Adrenal gland (tissue), 12 donors: ENCODE data around the gene HCRTR1. TPM values are rescaled to one million over a fixed set of nuclear protein-coding genes. Genes with fewer than 3 reads are reported as not detected.
A peak's percentile ranks its signal among the peaks of the same experiment; 100 is the strongest.

ENCODE experiments used
- DNase-seq, 7 donors: peaks; one replicate each; pipeline ENCODE4 v3.0.0-alpha.2; 2019 to 2020
- H3K27ac ChIP-seq, 5 donors: fragments of 200-600 bp; sonication (generic) in 4 of 5; 1 replicate in 3 of 5; 2 replicates in 2 of 5; pipeline versions ENCODE4 v1.5.1 to v1.8.0; 2016 to 2020; ENCODE audit warnings: mild to moderate bottlenecking in 1 of 5
- H3K27me3 ChIP-seq: fragments of 200-600 bp; 2 replicates; pipeline ENCODE4 v1.8.0; 2021
- H3K36me3 ChIP-seq, 2 donors: fragments of 200-600 bp; replicated peaks in 1 of 2; 1 replicate in 1 of 2; 2 replicates in 1 of 2; pipeline versions ENCODE4 v1.5.1 to v1.8.0; 2018 to 2022
- H3K4me1 ChIP-seq, 2 donors: fragments of 200-600 bp; replicated peaks in 1 of 2; 1 replicate in 1 of 2; 2 replicates in 1 of 2; pipeline versions ENCODE4 v1.5.1 to v1.8.0; 2018 to 2021
- H3K4me3 ChIP-seq, 4 donors: fragments of 200-600 bp; sonication (generic) in 3 of 4; one replicate each; pipeline ENCODE4 v1.5.1; 2016 to 2018
- H3K9me3 ChIP-seq, 3 donors: fragments of 200-600 bp; sonication (generic) in 1 of 3; replicated peaks in 1 of 3; 1 replicate in 2 of 3; 2 replicates in 1 of 3; pipeline versions ENCODE4 v1.5.1 to v1.8.0; 2016 to 2021
- CTCF ChIP-seq, 6 experiments: fragments of 450-650 bp in 4 of 6; fragments of 200-600 bp in 2 of 6; sonication (generic) in 1 of 6; IDR thresholded peaks; 1 replicate in 5 of 6; 2 replicates in 1 of 6; pipeline versions ENCODE4 v1.5.1 to v1.8.0; 2016 to 2021; ENCODE audit warnings: antibody characterized with exemption in 6 of 6, mild to moderate bottlenecking in 2 of 6, moderate library complexity in 1 of 6
- POLR2A ChIP-seq, 2 donors: fragments of 450-650 bp; IDR thresholded peaks; one replicate each; pipeline ENCODE4 v1.6.1; 2017; ENCODE audit warnings: antibody characterized with exemption in 2 of 2, mild to moderate bottlenecking in 2 of 2, moderate library complexity in 1 of 2
- WGBS, 4 donors: extraction: QIAGEN DNeasy Blood & Tissue Kit in 2 of 4; methylation state at CpG; one replicate each; pipeline versions ENCODE4 v1.1.5 to v1.1.7; 2013 to 2017; 5-methylcytosine and 5-hydroxymethylcytosine counted together
- intact Hi-C, 2 donors: fragments of 100-400 bp; cut with DNase I; formaldehyde crosslinking; loops; one replicate each; pipeline versions ENCODE4 v1.14.1 to v1.15.0; 2022 to 2023
- polyA plus RNA-seq, 3 donors: library from polyadenylated mRNA; stranded (reverse); fragments of 200-250 nt in 2 of 3; fragments of 350-450 nt in 1 of 3; fragmentation: Illumina TruSeq in 1 of 3; extraction: RNeasy Lipid Tissue Mini Kit (QIAGEN cat#74804) in 1 of 3; gene quantifications; one replicate each; pipeline ENCODE4 v1.2.3, GENCODE V29; 2013 to 2014
- total RNA-seq, 9 donors: library from RNA; depleted of rRNA in 4 of 9; stranded (reverse); fragments of >200 nt in 4 of 9; fragments of 120-200 nt in 1 of 9; fragmentation: NEBNext Ultra II Directional in 1 of 9; extraction: Animal tissue kit (Norgen Biotek cat#: 25700) in 1 of 9; gene quantifications; one replicate each; pipeline versions ENCODE4 v1.1.0 to v1.2.4, GENCODE V29; 2013 to 2023
- donor health status: healthy with polysubstance abuse.
- donor health status: Bipolar disorder and iron deficiency.
- donor health status: DM: yes; HTN: yes; CAD: no.
- donor health status: DM: no; HTN: no; CAD: no.
- donor health status: DM: no; HTN: no; CAD: no.
- donor health status: DM: yes; HTN: yes; CAD: no.

Gene HCRTR1
- total and polyA plus RNA-seq, 12 donors, result 0.11 to 3.5 (median 0.98) TPM; not detected in 5

GRCh38 chr1:31580513-31580870 is 37.0 kb upstream of the HCRTR1 start:
- intact Hi-C loops, result no loop called here
- H3K4me3 ChIP-seq, result peak overlapping the region in 1 of 4 donors; percentile 26
- H3K27me3 ChIP-seq, result no peaks in the 10 kb centered on the region
- 51 to 60% (median 58%) methylated on average over 5 of the region's 5 CpGs for WGBS, 4 donors
- H3K27ac ChIP-seq, result peak overlapping the region in 4 of 5 donors; percentile 13 to 83 (median 64)
- no peaks in the 10 kb centered on the region for H3K36me3 ChIP-seq
- no peaks in the 10 kb centered on the region for H3K9me3 ChIP-seq
- TF ChIP-seq CTCF (IDR thresholded peaks at IDR 0.05) (no peak), POLR2A (IDR thresholded peaks at IDR 0.05) (no peak)
- H3K4me1 ChIP-seq, result peaks cover 10 to 32% of the 10 kb centered on the region in 2 donors
- DNase-seq, result no peak

GRCh38 chr1:31580891-31581603 is 36.4 kb upstream of the HCRTR1 start:
- no peak for DNase-seq

GRCh38 chr1:31581821-31582810 is 35.4 kb upstream of the HCRTR1 start:
- Histone ChIP-seq H3K4me1 (peaks cover 10 to 34% of the 10 kb centered on the region in 2 donors), H3K9me3 (no peaks in the 10 kb centered on the region), H3K27ac (peak overlapping the region in 3 of 5 donors; percentile 32 to 83 (median 54)), H3K4me3 (no peak overlapping the region), H3K27me3 (no peaks in the 10 kb centered on the region), H3K36me3 (no peaks in the 10 kb centered on the region)
- DNase-seq, result peak in 1 of 7 donors; percentile 50
- TF ChIP-seq CTCF (IDR thresholded peaks at IDR 0.05) (no peak), POLR2A (IDR thresholded peaks at IDR 0.05) (no peak)
- WGBS, 4 donors, result 78 to 86% (median 83%) methylated on average over 11 to 12 of the region's 12 CpGs
- intact Hi-C loops, result no loop called here

More at GRCh38 chr1:31580891-31581603, 36.4 kb upstream of the HCRTR1 start:
- Histone ChIP-seq H3K4me3 (peak overlapping the region in 1 of 4 donors; percentile 26), H3K27me3 (no peaks in the 10 kb centered on the region), H3K27ac (peak overlapping the region in 4 of 5 donors; percentile 32 to 83 (median 64)), H3K9me3 (no peaks in the 10 kb centered on the region), H3K4me1 (peaks cover 10 to 30% of the 10 kb centered on the region in 2 donors), H3K36me3 (no peaks in the 10 kb centered on the region)
- intact Hi-C loops, result no loop called here
- WGBS, 4 donors, result 76 to 81% (median 79%) methylated on average over 15 of the region's 15 CpGs
- TF ChIP-seq CTCF (IDR thresholded peaks at IDR 0.05), result no peak
- TF ChIP-seq POLR2A (IDR thresholded peaks at IDR 0.05), result no peak
